Mesodermal cell (in vitro differentiated cells): ENCODE data around the gene SMAD3.
A peak's percentile ranks its signal among the peaks of the same experiment; 100 is the strongest.

Experiments
- H3K27ac ChIP-seq: 2 replicates; pipeline ENCODE4 v1.7.0; 2013; ENCODE audit warnings: mild to moderate bottlenecking, low read depth, low read length, moderate library complexity; ENCODE audit not compliant: severe bottlenecking
- H3K36me3 ChIP-seq: 2 replicates; pipeline ENCODE4 v1.7.1; 2013; ENCODE audit warnings: mild to moderate bottlenecking, low read length, moderate library complexity; ENCODE audit not compliant: control insufficient read depth, insufficient read depth
- H3K4me1 ChIP-seq: one replicate; pipeline ENCODE4 v1.7.1; 2013; ENCODE audit warnings: mild to moderate bottlenecking, low read length; ENCODE audit not compliant: insufficient read depth, control insufficient read depth, poor library complexity, severe bottlenecking
- H3K4me3 ChIP-seq: 2 replicates; pipeline ENCODE4 v1.7.0; 2013; ENCODE audit warnings: low read length, control low read depth, mild to moderate bottlenecking; ENCODE audit not compliant: insufficient read depth, poor library complexity, severe bottlenecking; ENCODE audit errors: extremely low read depth
- H3K9me3 ChIP-seq: 2 replicates; pipeline ENCODE4 v1.7.1; 2013; ENCODE audit warnings: mild to moderate bottlenecking, low read length, moderate library complexity; ENCODE audit not compliant: control insufficient read depth
- WGBS, 2 experiments: methylation state at CpG; one replicate each; pipeline ENCODE4 v1.1.5; 2013; ENCODE audit warnings: missing lambda C conversion rate in 2 of 2; ENCODE audit not compliant: insufficient coverage in 2 of 2; 5-methylcytosine and 5-hydroxymethylcytosine counted together

Gene SMAD3

GRCh38 chr15:67063689-67064606 is 1.5 kb upstream of the SMAD3 start:
- H3K4me3 ChIP-seq = peak overlapping the region; percentile 98
- peak overlapping the region; percentile 76 for H3K27ac ChIP-seq
- WGBS, 2 experiments = 6% methylated on average over 22 to 23 of the region's 33 CpGs
- H3K4me1 ChIP-seq = peaks cover 14% of the 10 kb centered on the region
- no peaks in the 10 kb centered on the region for H3K36me3 ChIP-seq
- no peaks in the 10 kb centered on the region for H3K9me3 ChIP-seq

- Histone ChIP-seq H3K4me1 (peaks cover 20% of the 10 kb centered on the region), H3K36me3 (peaks cover under 1% of the 10 kb centered on the region), H3K4me3 (peak overlapping the region; percentile 98), H3K27ac (peak overlapping the region; percentile 76), H3K9me3 (no peaks in the 10 kb centered on the region)
- 1% methylated on average over 47 to 53 of the region's 75 CpGs for WGBS, 2 experiments
These were observed 533 bp upstream of the SMAD3 start for GRCh38 chr15:67064607-67065530.

GRCh38 chr15:67066041-67066958 is 898 bp downstream of the SMAD3 start:
- Histone ChIP-seq H3K27ac (peak overlapping the region; percentile 30), H3K4me3 (peak overlapping the region; percentile 98), H3K36me3 (peaks cover 15% of the 10 kb centered on the region), H3K9me3 (no peaks in the 10 kb centered on the region), H3K4me1 (peaks cover 34% of the 10 kb centered on the region)
- WGBS, 2 experiments = 0% methylated on average over 24 to 29 of the region's 72 CpGs

- Histone ChIP-seq H3K27ac (peak overlapping the region; percentile 53), H3K4me1 (peaks cover 41% of the 10 kb centered on the region), H3K9me3 (no peaks in the 10 kb centered on the region), H3K36me3 (peaks cover 17% of the 10 kb centered on the region), H3K4me3 (peak overlapping the region; percentile 98)
- WGBS, 2 experiments = 7 to 11% methylated on average over 21 to 23 of the region's 28 CpGs
These were observed 1.8 kb downstream of the SMAD3 start for GRCh38 chr15:67066959-67067853.

GRCh38 chr15:67067930-67068551 is 2.6 kb downstream of the SMAD3 start:
- Histone ChIP-seq H3K9me3 (no peaks in the 10 kb centered on the region), H3K4me3 (peak overlapping the region; percentile 98)
- WGBS, 2 experiments = 0 to 32% methylated on average over 1 to 2 of the region's 3 CpGs

GRCh38 chr15:67068710-67069400 is 3.5 kb downstream of the SMAD3 start:
- Histone ChIP-seq H3K9me3 (no peaks in the 10 kb centered on the region), H3K36me3 (peaks cover 20% of the 10 kb centered on the region), H3K4me1 (peaks cover 57% of the 10 kb centered on the region), H3K27ac (peak overlapping the region; percentile 33), H3K4me3 (peak overlapping the region; percentile 98)
- 71 to 80% methylated on average over 1 to 5 of the region's 6 CpGs for WGBS, 2 experiments

More at GRCh38 chr15:67067930-67068551, 2.6 kb downstream of the SMAD3 start:
- Histone ChIP-seq H3K27ac (peak overlapping the region; percentile 47), H3K36me3 (peaks cover 20% of the 10 kb centered on the region), H3K4me1 (peaks cover 49% of the 10 kb centered on the region)

- Histone ChIP-seq H3K4me3 (no peak overlapping the region), H3K36me3 (peaks cover 25% of the 10 kb centered on the region), H3K27ac (no peak overlapping the region), H3K4me1 (peaks cover 66% of the 10 kb centered on the region), H3K9me3 (no peaks in the 10 kb centered on the region)
- WGBS, 2 experiments = 70 to 83% methylated on average over 3 to 4 of the region's 5 CpGs
These were observed 4.7 kb downstream of the SMAD3 start for GRCh38 chr15:67070150-67070549.

- H3K9me3 ChIP-seq = no peaks in the 10 kb centered on the region
- peaks cover 25% of the 10 kb centered on the region for H3K36me3 ChIP-seq
- 69 to 82% methylated on average over 5 to 7 of the region's 9 CpGs for WGBS, 2 experiments
- H3K4me3 ChIP-seq = no peak overlapping the region
- H3K4me1 ChIP-seq = peaks cover 73% of the 10 kb centered on the region
- H3K27ac ChIP-seq = no peak overlapping the region
These were observed 5.7 kb downstream of the SMAD3 start for GRCh38 chr15:67070892-67071664.
